ENCODE data around the gene STAB2. TPM values are rescaled to one million over a fixed set of nuclear protein-coding genes. Genes with fewer than 3 reads are reported as not detected.

STAB2 gene
- total RNA-seq, 2 experiments from 2014 or later, result not detected

- ChIA-PET CTCF (ENCODE audit: unreplicated experiment) (no interaction called here), POLR2A (interaction anchor here (0.6 kb wide), 1 partner anchor 96 kb away, joined by 3 read pairs; no protein-coding TSS in a partner anchor)
- H3K4me2 ChIP-seq (ENCODE audit: low read length), result no peak overlapping the region
- H4K20me1 ChIP-seq (ENCODE audit: insufficient read depth, low read length), result no peaks in the 10 kb centered on the region
- no peaks in the 10 kb centered on the region for H3K9me2 ChIP-seq (ENCODE audit: insufficient read depth, low read length)
- H3K4me1 ChIP-seq (ENCODE audit: insufficient read depth, low read length, poor library complexity, severe bottlenecking), result no peaks in the 10 kb centered on the region
- intact Hi-C loops (cut with micrococcal nuclease; ENCODE audit: unreplicated experiment), result no loop called here
- no peaks in the 10 kb centered on the region for H3K9me3 ChIP-seq (ENCODE audit: low read length)
- no peak overlapping the region for H2AFZ ChIP-seq (ENCODE audit: low read length)
- H3K27ac ChIP-seq (ENCODE audit: low read depth, low read length, poor library complexity, severe bottlenecking), result no peak overlapping the region
- DNase-seq (ENCODE audit: low spot score), result no peak
- BruUV-seq (replicated peaks), result no TSS peak
- no peak overlapping the region for H3K4me3 ChIP-seq (ENCODE audit: low read depth, low read length, poor library complexity, severe bottlenecking)
- TF ChIP-seq EZH2phosphoT487 (IDR thresholded peaks at IDR 0.05; ENCODE audit: borderline replicate concordance, low read depth, low read length), result no peak
- no peak for TF ChIP-seq CTCF (conservative IDR thresholded peaks at IDR 0.05; ENCODE audit: low read length)
- no peaks in the 10 kb centered on the region for H3K36me3 ChIP-seq (ENCODE audit: insufficient read depth, low read length)
- no peaks in the 10 kb centered on the region for H3K79me2 ChIP-seq (ENCODE audit: insufficient read depth, low read depth, low read length)
These were observed 185.5 kb downstream of the STAB2 start for GRCh38 chr12:103772367-103773108.

GRCh38 chr12:103773109-103773910 lies 186.2 kb downstream of the STAB2 start:
- Histone ChIP-seq H3K79me2 (ENCODE audit: insufficient read depth, low read depth, low read length) (no peaks in the 10 kb centered on the region), H3K27ac (ENCODE audit: low read depth, low read length, poor library complexity, severe bottlenecking) (no peak overlapping the region), H2AFZ (ENCODE audit: low read length) (no peak overlapping the region), H3K36me3 (ENCODE audit: insufficient read depth, low read length) (no peaks in the 10 kb centered on the region), H3K4me3 (ENCODE audit: low read depth, low read length, poor library complexity, severe bottlenecking) (no peak overlapping the region), H3K9me3 (ENCODE audit: low read length) (no peaks in the 10 kb centered on the region), H4K20me1 (ENCODE audit: insufficient read depth, low read length) (no peaks in the 10 kb centered on the region), H3K4me2 (ENCODE audit: low read length) (no peak overlapping the region), H3K9me2 (ENCODE audit: insufficient read depth, low read length) (no peaks in the 10 kb centered on the region), H3K4me1 (ENCODE audit: insufficient read depth, low read length, poor library complexity, severe bottlenecking) (no peaks in the 10 kb centered on the region)
- ChIA-PET CTCF (ENCODE audit: unreplicated experiment) (no interaction called here), POLR2A (interaction anchor here (0.6 to 0.7 kb wide), 2 partner anchors 8 to 111 kb away, joined by 3 read pairs; no protein-coding TSS in a partner anchor)
- BruUV-seq (replicated peaks), result no TSS peak
- intact Hi-C loops (cut with micrococcal nuclease; ENCODE audit: unreplicated experiment), result no loop called here
- no peak for DNase-seq (ENCODE audit: low spot score)
- TF ChIP-seq EZH2phosphoT487 (IDR thresholded peaks at IDR 0.05; ENCODE audit: borderline replicate concordance, low read depth, low read length), result no peak
- no peak for TF ChIP-seq CTCF (conservative IDR thresholded peaks at IDR 0.05; ENCODE audit: low read length)
